Stimulated activated CD4-positive, alpha-beta T cell treated with anti-CD3 and anti-CD28 coated beads, Interleukin-15, amount 100 ng/mL, for 1 hour (primary cell): ENCODE results near the gene CHP1.
"Not testable (repeated sequence)": the region's sequence is repeated elsewhere in the genome, so short reads cannot be mapped to it uniquely, and the experiment has no call there.

Source experiments
- DNase-seq, 2 donors: peaks; one replicate each; pipeline ENCODE4 v3.0.0-alpha.2; 2020; ENCODE audit warnings: low read depth in 1 of 2, low spot score in 1 of 2

Gene CHP1

GRCh38 chr15:41256103-41256502 is 25.0 kb downstream of the CHP1 start:
- no peak for DNase-seq

GRCh38 chr15:41256577-41257038 is 25.5 kb downstream of the CHP1 start:
- no peak for DNase-seq

GRCh38 chr15:41258750-41259471 is 27.8 kb downstream of the CHP1 start:
- DNase-seq, result no peak

GRCh38 chr15:41259546-41260189 is 28.6 kb downstream of the CHP1 start:
- no peak for DNase-seq

- not testable (repeated sequence) for DNase-seq
These were observed 29.9 kb downstream of the CHP1 start for GRCh38 chr15:41260924-41261323.

DNA sequence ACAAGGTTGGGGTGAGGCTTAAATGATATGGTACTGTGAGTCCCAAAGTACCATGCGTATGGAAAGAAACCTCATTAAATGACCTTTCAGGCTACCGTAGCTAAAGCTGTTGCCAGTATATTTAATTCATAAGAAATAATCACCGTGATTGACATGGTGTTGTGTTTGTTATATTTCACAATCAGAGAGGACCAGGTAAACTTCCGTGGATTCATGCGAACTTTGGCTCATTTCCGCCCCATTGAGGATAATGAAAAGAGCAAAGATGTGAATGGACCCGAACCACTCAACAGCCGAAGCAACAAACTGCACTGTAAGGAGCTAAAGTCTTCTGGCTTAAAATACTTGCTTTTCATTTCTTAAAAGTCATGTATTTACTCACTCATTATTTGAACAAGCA is 31.5 kb downstream of the CHP1 start:
- no peak for DNase-seq

- DNase-seq, result no peak
These were observed 32.9 kb downstream of the CHP1 start for GRCh38 chr15:41263891-41264351.

- DNase-seq, result no peak
These were observed 38.8 kb downstream of the CHP1 start for GRCh38 chr15:41269887-41270286.

- DNase-seq, result no peak
These were observed 45.8 kb downstream of the CHP1 start for GRCh38 chr15:41276831-41277230.

DNA sequence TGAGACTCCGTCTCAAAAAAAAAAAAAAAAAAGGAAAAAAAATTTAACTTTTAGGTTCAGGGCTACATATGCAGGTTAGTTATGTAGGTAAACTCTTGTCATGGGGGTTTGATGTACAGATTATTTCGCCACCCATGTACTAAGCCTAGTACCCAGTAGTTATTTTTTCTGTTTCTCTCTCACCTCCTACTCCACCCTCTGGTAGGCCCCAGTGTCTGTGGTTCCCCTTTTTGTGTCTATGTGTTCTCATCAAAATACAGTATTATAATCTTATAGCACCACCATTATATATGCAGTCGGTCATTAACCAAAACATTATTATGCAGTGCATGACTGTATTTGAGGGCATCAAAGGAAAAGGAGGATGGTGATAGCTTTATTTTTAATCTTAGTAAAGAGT is 47.3 kb downstream of the CHP1 start:
- DNase-seq, result no peak

DNA sequence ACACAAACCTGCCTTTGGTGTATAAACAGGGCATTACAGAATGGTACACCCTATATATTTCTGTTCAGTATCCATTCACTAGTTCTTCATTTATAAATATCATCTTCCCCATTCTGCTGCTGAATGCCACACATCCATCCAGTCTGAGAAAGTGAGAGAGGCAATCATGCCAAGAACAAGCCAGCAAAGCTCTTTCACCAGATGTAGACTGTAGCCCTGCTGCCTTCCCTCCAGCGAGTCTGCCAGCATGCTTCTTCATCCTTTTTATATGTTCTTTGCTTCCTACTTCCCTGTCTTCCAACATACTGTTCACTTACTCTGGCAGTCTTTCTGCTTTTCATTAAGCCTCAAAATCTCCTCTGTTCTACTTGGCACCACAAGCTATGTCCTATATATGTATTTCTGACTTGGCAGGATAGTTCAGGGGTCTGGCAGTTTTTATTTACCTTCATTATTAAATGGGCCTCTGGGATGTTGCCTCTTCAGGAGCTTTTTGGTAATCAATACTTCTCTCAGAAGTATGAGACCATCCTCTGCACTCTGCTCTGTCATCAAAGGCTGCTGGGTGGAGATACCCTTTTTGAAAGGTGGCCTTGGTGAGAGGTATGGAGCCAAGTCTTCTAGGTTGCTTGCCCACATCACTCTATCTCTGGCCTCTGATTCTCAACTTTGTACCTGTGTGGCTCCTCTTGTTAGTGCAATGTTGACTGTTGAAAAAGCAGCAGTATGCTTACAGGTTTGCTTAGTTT is 48.6 kb downstream of the CHP1 start:
- no peak for DNase-seq

- DNase-seq, result no peak
These were observed 50.2 kb downstream of the CHP1 start for GRCh38 chr15:41281236-41281635.

DNA sequence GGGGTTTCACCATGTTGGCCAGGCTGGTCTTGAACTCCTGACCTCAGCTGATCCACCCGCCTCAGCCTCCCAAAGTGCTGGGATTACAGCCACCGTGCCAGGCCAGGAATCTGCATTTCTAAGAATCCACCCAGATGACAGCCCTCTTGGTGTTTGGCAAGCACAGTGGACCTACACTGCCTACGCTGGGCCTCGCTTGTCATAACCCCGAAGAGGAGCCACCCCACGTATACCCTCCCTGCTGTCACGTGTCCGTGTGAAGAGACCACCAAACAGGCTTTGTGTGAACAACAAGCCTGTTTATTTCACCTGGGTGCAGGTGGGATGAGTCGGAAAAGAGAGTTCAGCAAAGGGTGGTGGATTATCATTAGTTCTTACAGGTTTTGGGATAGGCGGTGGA is 51.4 kb downstream of the CHP1 start:
- DNase-seq, result not testable (repeated sequence)

GRCh38 chr15:41282980-41283652 is 52.0 kb downstream of the CHP1 start:
- DNase-seq, result not testable (repeated sequence)

GRCh38 chr15:41283653-41284426 is 52.8 kb downstream of the CHP1 start:
- DNase-seq, result peak; percentile 94 to 96

- no peak for DNase-seq
These were observed 53.5 kb downstream of the CHP1 start for GRCh38 chr15:41284427-41285177.

DNA sequence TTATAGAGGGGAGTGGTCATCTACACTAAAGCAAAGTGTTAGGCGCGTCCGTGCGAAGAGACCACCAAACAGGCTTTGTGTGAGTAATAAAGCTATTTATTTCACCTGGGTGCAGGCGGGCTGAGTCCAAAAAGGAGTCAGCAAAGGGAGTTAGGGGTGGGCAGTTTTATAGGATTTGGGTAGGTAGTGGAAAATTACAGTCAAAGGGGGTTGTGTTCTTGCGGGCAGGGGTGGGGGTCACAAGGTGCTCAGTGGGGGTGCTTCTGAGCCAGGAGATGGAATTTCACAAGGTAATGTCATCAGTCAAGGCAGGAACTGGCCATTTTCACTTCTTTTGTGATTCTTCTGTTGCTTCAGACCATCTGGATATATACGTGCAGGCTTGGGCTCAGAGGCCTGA is 54.2 kb downstream of the CHP1 start:
- DNase-seq, result no peak

DNA sequence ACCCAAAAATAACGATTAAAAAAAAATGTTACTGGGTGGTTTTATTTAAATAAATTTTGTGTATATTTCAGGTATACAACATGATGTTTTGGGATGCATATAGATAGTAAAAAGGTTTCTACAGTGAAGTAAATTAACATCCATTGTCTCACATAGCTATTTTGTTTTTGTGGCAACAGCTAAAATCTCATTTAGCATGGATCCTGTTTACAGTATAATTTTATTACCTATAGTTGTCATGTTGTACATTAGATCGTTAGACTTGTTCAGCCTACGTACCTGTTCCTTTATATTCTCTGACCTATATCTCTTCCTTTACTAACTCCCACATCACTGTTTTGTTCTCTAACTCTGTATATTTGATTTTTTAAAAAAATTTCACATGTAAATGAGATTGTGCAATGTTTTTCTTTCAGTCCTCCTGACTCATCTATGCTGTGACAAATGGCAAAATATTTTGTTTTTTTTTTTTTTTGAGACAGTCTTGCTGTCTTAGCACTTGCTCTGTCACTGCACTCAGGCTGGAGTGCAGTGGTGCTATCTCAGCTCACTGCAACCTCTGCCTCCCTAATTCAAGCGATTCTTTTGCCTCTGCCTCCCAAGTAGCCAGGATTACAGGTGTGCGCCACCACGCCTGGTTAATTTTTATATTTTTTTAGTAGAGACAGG is 55.7 kb downstream of the CHP1 start:
- DNase-seq, result no peak

DNA sequence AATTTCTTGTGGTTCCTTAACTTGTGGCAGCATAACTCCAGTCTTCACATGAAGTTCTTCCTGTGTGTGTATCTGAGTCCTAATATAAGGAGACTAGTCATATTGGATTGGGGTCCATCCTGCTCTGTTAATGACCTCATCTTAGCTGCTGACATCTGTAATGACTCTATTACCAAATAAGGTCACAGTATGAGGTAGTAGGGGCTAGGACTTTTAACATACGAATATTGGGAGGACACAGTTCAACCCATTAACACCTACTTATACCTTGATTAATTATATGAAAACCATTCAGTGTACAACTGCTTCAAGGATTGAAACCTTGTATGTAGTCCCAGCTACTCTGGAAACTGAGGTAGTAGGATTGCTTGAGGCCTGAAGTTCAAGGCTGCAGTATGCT is 57.4 kb downstream of the CHP1 start:
- no peak for DNase-seq
